HG03571 (cell line): ENCODE measurements around the gene MRPL51.
A peak's percentile ranks its signal among the peaks of the same experiment; 100 is the strongest.
"Not testable (repeated sequence)": the region's sequence is repeated elsewhere in the genome, so short reads cannot be mapped to it uniquely, and the experiment has no call there.

ENCODE experiments used
- ATAC-seq: cut with Tn5 transposase; IDR thresholded peaks from one replicate; pipeline ENCODE4 v1.9.1; 2021; ENCODE audit not compliant: unreplicated experiment

The MRPL51 gene

DNA sequence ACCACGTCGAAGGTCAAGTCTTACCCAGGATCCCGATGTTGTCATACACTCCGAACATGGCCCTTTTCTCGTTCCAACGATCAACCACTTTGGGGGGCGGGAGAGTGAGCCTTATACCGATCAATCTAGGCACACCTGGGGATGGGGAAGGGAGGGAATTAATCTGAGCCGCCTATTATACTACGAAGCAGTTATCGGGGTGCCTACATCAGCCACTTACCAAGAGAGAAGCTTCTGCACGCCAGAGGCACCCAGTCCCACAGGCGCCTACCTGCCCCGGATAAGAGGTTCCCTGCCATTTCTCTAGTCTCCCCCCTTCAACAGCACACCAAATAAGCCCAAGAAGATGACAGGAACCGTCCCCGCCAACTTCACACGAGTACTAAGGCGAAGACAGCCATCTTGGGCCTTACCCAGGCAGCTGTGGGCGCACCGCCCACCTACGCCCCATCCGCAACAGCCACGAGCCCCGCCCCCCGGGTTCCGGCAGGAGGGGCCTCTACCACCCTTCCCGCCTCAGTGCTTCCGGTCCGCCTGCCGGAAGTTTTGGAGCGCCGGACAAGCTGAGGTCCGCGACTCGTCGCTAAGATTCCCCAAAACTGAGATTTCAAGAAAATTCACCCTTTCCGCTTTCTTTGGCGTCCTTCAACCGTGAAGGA lies at the start of gene MRPL51:
Gene MRPL51 (minus strand): TSS at position 425 of the 659 bp plus-strand sequence. CDS start 126 bp downstream, at position 299.
- ATAC-seq: peak; percentile 60

DNA sequence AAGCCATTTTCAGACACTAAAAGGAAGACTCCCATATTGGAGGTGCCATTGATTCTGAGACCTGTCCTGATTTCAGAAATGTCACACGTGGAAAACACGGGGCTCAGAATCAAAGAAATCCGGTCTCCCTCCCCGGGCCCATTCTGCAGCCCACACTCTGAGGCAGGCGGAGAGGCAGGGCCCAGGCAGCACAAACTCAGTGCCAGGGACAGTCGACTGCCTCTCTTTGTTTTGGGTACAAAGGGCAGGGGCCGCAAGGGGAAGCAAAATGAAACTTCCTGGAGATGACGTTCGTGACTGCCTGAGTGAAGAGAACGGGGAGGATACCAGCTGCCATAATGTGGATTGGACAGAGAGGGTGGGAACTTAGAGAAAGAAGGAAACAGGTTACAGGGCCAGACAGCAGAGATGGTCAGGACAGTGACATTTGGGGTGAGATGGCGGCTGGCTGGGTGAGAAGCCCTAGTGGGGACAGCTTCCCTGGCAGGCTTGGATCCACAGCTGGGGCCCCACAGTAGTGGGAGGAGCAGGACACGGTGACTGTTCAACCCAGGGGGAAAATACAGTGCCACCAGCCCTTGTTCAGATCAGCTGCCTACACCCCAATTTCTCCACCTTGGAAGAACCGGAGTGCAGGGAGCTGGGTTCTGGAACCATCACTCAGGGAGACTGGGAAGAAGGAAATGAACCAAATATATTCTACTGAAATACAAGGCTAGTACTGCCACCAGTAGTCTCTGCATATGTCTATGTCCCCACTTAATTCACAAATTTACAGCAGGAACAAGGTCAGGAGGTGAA lies 49.3 kb upstream of the MRPL51 start:
- ATAC-seq: no peak

DNA sequence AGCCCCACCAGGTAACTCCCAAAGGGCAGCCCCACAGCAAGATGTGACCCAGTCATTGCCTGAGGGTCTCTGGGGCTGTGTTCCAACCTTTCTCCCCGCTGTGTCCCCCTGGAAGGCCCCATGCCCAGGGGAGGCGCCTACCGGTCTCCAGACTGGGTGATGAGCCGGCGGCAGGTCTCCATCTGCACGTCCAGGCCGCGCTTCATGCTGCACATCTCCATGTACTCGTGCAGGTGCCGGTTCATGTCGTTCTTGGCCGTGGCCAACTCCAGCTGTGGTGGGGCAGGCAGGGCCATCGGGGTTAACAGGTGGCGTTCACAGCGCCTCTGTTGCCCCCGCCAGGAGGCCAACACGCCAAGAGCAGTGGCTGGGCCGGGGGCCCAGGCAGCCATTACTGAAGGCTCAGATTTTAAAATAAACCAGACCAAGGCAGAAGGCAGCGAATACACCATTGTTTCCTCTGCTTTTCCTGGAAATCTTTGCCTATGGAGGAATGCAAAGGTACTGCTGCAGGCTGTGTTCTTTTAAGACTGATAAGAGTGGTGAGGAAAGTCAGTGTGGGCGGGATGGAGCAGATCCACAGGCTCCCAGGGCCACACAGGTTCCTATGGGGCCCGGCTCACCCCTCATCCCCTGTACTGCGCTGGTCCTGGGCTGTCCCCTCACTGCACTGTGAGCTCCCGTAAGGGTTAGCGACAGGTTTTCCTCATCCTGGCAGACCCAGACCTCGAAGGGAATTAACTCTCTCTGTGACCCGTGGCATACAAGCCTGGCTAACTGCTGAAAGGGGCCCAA lies 48.5 kb upstream of the MRPL51 start:
- no peak for ATAC-seq

DNA sequence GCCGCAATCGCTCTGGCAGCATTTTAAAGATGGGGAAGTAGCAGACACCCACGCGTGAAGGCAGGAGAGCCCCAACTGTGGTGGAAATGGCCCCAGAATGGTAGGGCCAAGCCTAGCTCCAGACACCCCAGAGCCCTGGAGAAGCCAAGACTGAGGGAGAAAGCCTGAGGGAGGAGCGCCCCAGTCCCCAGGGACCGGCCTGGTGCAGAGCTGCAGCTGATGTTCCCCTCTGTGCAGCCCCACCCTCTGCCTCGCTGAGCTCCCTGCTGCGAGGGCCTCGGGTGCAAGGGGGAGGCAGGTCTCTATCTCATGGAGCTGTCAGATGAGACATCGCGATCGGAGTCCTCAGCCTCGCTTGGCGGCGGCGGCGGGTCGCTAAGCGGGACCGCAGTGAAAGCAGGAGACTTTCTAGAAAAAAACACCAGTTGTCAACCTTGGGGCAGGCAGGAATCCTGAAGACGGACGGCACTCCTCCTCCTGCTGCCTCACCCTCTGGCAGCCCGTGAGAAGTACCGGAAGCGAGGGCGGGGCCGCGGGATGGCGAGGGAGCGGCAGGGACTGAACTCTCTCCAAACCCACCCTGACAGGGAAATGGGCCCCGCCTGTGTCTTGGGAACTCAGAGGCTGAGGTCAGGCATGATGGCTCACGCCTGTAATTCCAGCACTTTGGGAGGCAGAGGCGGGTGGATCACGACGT lies 47.3 kb upstream of the MRPL51 start:
- no peak for ATAC-seq

DNA sequence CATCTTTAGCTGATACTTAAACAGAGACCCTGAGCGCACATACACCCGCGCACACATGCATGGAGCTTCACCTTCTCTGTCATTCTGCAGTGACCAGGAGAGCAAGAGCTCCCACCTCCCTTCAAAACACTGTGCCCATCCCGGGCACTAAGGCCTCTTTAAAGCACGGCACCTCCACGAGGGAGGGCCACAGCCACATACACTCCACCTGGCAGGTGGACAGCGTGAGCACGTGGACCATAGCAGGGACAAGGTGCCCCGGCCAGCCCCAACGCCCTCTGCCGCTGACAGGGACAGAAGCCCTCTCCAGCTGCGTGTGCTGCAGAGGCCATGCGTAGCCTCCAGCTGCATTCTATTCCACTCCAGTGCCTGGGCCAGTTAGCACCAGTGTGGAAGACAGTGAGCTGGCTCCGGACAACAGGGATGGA lies 46.7 kb upstream of the MRPL51 start:
- no peak for ATAC-seq

DNA sequence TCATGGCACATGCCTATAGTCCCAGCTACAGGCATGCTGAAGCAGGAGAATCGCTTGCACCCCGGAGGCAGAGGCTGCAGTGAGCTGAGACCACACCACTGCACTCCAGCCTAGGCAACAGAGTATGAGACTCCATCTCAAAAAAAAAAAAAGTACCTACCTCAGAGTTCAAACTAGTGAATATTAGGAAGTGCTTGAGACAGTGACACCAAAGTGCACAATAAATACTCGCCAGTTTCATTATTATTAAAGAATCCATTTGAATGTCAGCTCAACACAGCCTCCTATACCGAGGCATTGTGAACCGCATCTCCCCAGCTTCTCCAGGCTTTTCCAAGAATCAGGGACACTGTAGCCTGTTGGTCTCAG lies 46.2 kb upstream of the MRPL51 start:
- ATAC-seq: no peak

DNA sequence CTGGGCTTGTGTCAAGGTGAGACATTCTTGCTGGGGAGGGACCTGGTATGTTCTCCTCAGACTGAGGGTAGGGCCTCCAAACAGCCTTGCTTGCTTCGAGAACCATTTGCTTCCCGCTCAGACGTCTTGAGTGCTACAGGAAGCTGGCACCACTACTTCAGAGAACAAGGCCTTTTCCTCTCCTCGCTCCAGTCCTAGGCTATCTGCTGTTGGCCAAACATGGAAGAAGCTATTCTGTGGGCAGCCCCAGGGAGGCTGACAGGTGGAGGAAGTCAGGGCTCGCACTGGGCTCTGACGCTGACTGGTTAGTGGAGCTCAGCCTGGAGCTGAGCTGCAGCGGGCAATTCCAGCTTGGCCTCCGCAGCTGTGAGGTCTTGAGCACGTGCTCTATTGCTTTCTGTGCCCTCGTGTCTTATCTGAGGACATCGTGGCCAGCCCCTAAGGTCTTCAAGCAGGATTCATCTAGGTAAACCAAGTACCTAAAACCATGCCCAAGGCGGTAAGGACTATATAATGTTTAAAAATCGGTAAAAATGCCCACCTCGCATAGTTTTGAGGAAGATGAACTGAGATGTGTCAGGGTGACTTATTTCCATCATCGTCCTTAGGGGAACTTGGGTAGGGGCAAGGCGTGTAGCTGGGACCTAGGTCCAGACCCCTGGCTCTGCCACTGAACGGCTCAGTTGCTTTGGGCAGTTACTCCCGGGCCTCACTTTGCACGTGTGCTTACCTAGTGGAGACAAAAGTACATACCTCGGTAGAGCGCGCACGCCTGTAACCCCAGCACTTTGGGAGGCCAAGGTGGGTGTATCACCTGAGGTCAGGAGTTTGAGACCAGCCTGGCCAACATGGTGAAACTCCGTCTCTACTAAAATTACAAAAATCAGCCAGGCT lies 45.6 kb upstream of the MRPL51 start:
- no peak for ATAC-seq

DNA sequence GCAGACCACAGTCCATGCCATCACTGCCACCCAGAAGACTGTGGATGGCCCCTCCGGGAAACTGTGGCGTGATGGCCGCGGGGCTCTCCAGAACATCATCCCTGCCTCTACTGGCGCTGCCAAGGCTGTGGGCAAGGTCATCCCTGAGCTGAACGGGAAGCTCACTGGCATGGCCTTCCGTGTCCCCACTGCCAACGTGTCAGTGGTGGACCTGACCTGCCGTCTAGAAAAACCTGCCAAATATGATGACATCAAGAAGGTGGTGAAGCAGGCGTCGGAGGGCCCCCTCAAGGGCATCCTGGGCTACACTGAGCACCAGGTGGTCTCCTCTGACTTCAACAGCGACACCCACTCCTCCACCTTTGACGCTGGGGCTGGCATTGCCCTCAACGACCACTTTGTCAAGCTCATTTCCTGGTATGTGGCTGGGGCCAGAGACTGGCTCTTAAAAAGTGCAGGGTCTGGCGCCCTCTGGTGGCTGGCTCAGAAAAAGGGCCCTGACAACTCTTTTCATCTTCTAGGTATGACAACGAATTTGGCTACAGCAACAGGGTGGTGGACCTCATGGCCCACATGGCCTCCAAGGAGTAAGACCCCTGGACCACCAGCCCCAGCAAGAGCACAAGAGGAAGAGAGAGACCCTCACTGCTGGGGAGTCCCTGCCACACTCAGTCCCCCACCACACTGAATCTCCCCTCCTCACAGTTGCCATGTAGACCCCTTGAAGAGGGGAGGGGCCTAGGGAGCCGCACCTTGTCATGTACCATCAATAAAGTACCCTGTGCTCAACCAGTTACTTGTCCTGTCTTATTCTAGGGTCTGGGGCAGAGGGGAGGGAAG lies 44.7 kb upstream of the MRPL51 start:
- not testable (repeated sequence) for ATAC-seq

DNA sequence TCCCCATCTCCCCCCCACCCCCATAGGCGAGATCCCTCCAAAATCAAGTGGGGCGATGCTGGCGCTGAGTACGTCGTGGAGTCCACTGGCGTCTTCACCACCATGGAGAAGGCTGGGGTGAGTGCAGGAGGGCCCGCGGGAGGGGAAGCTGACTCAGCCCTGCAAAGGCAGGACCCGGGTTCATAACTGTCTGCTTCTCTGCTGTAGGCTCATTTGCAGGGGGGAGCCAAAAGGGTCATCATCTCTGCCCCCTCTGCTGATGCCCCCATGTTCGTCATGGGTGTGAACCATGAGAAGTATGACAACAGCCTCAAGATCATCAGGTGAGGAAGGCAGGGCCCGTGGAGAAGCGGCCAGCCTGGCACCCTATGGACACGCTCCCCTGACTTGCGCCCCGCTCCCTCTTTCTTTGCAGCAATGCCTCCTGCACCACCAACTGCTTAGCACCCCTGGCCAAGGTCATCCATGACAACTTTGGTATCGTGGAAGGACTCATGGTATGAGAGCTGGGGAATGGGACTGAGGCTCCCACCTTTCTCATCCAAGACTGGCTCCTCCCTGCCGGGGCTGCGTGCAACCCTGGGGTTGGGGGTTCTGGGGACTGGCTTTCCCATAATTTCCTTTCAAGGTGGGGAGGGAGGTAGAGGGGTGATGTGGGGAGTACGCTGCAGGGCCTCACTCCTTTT lies 44.0 kb upstream of the MRPL51 start:
- no peak for ATAC-seq

DNA sequence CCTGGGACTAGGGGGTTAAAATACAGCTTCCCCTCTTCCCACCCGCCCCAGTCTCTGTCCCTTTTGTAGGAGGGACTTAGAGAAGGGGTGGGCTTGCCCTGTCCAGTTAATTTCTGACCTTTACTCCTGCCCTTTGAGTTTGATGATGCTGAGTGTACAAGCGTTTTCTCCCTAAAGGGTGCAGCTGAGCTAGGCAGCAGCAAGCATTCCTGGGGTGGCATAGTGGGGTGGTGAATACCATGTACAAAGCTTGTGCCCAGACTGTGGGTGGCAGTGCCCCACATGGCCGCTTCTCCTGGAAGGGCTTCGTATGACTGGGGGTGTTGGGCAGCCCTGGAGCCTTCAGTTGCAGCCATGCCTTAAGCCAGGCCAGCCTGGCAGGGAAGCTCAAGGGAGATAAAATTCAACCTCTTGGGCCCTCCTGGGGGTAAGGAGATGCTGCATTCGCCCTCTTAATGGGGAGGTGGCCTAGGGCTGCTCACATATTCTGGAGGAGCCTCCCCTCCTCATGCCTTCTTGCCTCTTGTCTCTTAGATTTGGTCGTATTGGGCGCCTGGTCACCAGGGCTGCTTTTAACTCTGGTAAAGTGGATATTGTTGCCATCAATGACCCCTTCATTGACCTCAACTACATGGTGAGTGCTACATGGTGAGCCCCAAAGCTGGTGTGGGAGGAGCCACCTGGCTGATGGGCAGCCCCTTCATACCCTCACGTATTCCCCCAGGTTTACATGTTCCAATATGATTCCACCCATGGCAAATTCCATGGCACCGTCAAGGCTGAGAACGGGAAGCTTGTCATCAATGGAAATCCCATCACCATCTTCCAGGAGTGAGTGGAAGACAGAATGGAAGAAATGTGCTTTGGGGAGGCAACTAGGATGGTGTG lies 43.1 kb upstream of the MRPL51 start:
- no peak for ATAC-seq

DNA sequence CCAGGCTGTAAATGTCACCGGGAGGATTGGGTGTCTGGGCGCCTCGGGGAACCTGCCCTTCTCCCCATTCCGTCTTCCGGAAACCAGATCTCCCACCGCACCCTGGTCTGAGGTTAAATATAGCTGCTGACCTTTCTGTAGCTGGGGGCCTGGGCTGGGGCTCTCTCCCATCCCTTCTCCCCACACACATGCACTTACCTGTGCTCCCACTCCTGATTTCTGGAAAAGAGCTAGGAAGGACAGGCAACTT lies 42.6 kb upstream of the MRPL51 start:
- no peak for ATAC-seq

DNA sequence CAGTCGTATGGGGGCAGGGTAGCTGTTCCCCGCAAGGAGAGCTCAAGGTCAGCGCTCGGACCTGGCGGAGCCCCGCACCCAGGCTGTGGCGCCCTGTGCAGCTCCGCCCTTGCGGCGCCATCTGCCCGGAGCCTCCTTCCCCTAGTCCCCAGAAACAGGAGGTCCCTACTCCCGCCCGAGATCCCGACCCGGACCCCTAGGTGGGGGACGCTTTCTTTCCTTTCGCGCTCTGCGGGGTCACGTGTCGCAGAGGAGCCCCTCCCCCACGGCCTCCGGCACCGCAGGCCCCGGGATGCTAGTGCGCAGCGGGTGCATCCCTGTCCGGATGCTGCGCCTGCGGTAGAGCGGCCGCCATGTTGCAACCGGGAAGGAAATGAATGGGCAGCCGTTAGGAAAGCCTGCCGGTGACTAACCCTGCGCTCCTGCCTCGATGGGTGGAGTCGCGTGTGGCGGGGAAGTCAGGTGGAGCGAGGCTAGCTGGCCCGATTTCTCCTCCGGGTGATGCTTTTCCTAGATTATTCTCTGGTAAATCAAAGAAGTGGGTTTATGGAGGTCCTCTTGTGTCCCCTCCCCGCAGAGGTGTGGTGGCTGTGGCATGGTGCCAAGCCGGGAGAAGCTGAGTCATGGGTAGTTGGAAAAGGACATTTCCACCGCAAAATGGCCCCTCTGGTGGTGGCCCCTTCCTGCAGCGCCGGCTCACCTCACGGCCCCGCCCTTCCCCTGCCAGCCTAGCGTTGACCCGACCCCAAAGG lies 42.1 kb upstream of the MRPL51 start:
- no peak for ATAC-seq

DNA sequence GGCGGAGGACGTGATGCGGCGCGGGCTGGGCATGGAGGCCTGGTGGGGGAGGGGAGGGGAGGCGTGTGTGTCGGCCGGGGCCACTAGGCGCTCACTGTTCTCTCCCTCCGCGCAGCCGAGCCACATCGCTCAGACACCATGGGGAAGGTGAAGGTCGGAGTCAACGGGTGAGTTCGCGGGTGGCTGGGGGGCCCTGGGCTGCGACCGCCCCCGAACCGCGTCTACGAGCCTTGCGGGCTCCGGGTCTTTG lies 41.6 kb upstream of the MRPL51 start:
- no peak for ATAC-seq

DNA sequence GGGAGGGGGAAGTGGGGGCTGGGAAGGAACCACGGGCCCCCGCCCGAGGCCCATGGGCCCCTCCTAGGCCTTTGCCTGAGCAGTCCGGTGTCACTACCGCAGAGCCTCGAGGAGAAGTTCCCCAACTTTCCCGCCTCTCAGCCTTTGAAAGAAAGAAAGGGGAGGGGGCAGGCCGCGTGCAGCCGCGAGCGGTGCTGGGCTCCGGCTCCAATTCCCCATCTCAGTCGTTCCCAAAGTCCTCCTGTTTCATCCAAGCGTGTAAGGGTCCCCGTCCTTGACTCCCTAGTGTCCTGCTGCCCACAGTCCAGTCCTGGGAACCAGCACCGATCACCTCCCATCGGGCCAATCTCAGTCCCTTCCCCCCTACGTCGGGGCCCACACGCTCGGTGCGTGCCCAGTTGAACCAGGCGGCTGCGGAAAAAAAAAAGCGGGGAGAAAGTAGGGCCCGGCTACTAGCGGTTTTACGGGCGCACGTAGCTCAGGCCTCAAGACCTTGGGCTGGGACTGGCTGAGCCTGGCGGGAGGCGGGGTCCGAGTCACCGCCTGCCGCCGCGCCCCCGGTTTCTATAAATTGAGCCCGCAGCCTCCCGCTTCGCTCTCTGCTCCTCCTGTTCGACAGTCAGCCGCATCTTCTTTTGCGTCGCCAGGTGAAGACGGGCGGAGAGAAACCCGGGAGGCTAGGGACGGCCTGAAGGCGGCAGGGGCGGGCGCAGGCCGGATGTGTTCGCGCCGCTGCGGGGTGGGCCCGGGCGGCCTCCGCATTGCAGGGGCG lies 41.0 kb upstream of the MRPL51 start, which contains the start of gene GAPDH:
Gene GAPDH (plus strand): TSS at position 595 of the 772 bp plus-strand sequence. CDS start 316 bp downstream, outside the sequence.
- ATAC-seq: peak; percentile 52

DNA sequence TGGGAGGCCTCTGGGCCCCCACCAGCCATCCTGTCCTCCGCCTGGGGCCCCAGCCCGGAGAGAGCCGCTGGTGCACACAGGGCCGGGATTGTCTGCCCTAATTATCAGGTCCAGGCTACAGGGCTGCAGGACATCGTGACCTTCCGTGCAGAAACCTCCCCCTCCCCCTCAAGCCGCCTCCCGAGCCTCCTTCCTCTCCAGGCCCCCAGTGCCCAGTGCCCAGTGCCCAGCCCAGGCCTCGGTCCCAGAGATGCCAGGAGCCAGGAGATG lies 40.5 kb upstream of the MRPL51 start:
- peak; percentile 2 for ATAC-seq

DNA sequence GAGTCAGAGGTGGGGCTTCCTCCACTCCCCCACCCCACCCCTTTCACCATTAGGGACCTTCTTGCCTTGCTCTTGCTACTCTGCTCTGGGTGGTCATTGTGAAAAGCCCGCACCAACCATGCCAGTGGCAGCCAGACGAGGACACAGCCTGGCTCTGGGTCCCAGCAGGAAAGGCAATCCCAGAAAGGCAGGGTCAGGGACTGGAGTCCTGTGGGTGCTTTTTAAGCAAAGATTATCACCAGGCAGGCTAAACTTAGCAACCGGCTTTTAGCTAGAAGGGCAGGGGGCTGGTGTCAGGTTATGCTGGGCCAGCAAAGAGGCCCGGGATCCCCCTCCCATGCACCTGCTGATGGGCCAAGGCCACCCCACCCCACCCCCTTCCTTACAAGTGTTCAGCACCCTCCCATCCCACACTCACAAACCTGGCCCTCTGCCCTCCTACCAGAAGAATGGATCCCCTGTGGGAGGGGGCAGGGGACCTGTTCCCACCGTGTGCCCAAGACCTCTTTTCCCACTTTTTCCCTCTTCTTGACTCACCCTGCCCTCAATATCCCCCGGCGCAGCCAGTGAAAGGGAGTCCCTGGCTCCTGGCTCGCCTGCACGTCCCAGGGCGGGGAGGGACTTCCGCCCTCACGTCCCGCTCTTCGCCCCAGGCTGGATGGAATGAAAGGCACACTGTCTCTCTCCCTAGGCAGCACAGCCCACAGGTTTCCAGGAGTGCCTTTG lies 40.0 kb upstream of the MRPL51 start:
- peak; percentile 6 for ATAC-seq
